ENCODE measurements around the gene TECRL. TPM values are rescaled to one million over a fixed set of nuclear protein-coding genes. Genes with fewer than 3 reads are reported as not detected.

The TECRL gene
- total RNA-seq, 1 experiment from 2014 or later = not detected

GRCh38 chr4:64334964-64335363 is 74.3 kb downstream of the TECRL start:
- BruUV-seq (replicated peaks) = no TSS peak
- Histone ChIP-seq H3K9me3 (ENCODE audit: control insufficient read depth, insufficient read depth, low read depth, low read length) (no peaks in the 10 kb centered on the region), H3K27me3 (ENCODE audit: control insufficient read depth, insufficient read depth, low read length) (no peaks in the 10 kb centered on the region), H3K4me1 (ENCODE audit: control insufficient read depth, insufficient read depth, low read length) (no peaks in the 10 kb centered on the region), H3K36me3 (ENCODE audit: control insufficient read depth, insufficient read depth, low read length) (no peaks in the 10 kb centered on the region), H3K4me3 (ENCODE audit: low read depth in 2 of 2, low read length in 2 of 2) (no peak overlapping the region), H3K27ac (ENCODE audit: low read length) (no peak overlapping the region)
- TF ChIP-seq TCF7L2 (IDR thresholded peaks at IDR 0.05; ENCODE audit: low read depth, low read length) = no peak
- no peak for TF ChIP-seq SIN3A (IDR thresholded peaks at IDR 0.05; ENCODE audit: borderline replicate concordance, insufficient read depth, low read depth, low read length)
- no peak for TF ChIP-seq REST (IDR thresholded peaks at IDR 0.05; ENCODE audit: insufficient read depth in 1 of 2, low read depth in 2 of 2, low read length in 1 of 2)
- no peak for TF ChIP-seq POLR2AphosphoS5 (IDR thresholded peaks at IDR 0.05; ENCODE audit: low read depth, low read length)
- TF ChIP-seq, protein P1, sequence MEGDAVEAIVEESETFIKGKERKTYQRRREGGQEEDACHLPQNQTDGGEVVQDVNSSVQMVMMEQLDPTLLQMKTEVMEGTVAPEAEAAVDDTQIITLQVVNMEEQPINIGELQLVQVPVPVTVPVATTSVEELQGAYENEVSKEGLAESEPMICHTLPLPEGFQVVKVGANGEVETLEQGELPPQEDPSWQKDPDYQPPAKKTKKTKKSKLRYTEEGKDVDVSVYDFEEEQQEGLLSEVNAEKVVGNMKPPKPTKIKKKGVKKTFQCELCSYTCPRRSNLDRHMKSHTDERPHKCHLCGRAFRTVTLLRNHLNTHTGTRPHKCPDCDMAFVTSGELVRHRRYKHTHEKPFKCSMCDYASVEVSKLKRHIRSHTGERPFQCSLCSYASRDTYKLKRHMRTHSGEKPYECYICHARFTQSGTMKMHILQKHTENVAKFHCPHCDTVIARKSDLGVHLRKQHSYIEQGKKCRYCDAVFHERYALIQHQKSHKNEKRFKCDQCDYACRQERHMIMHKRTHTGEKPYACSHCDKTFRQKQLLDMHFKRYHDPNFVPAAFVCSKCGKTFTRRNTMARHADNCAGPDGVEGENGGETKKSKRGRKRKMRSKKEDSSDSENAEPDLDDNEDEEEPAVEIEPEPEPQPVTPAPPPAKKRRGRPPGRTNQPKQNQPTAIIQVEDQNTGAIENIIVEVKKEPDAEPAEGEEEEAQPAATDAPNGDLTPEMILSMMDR (IDR thresholded peaks at IDR 0.05) = no peak
- DNase-seq (ENCODE audit: low read depth, low spot score) (no peak), ATAC-seq (no peak)
- ChIA-PET POLR2A (no interaction called here), CTCF (no interaction called here)
- in situ Hi-C loops (cut with HindIII; ENCODE audit: low pct_unique_long_range_greater_than_20kb, low sequenced_read_pairs) (no loop called here), intact Hi-C loops (cut with micrococcal nuclease; ENCODE audit: unreplicated experiment) (no loop called here)

GRCh38 chr4:64330143-64330542 is 79.1 kb downstream of the TECRL start:
- ChIA-PET POLR2A (no interaction called here), CTCF (no interaction called here)
- in situ Hi-C loops (cut with HindIII; ENCODE audit: low pct_unique_long_range_greater_than_20kb, low sequenced_read_pairs) (no loop called here), intact Hi-C loops (cut with micrococcal nuclease; ENCODE audit: unreplicated experiment) (no loop called here)
- no peak overlapping the region for H3K4me3 ChIP-seq (ENCODE audit: low read depth in 2 of 2, low read length in 2 of 2)
- no peaks in the 10 kb centered on the region for H3K36me3 ChIP-seq (ENCODE audit: control insufficient read depth, insufficient read depth, low read length)
- H3K27ac ChIP-seq (ENCODE audit: low read length) = no peak overlapping the region
- TF ChIP-seq, protein P1 (IDR thresholded peaks at IDR 0.05) = no peak
- no peak for TF ChIP-seq SIN3A (IDR thresholded peaks at IDR 0.05; ENCODE audit: borderline replicate concordance, insufficient read depth, low read depth, low read length)
- TF ChIP-seq TCF7L2 (IDR thresholded peaks at IDR 0.05; ENCODE audit: low read depth, low read length) = no peak
- TF ChIP-seq POLR2AphosphoS5 (IDR thresholded peaks at IDR 0.05; ENCODE audit: low read depth, low read length) = no peak
- no peak for TF ChIP-seq REST (IDR thresholded peaks at IDR 0.05; ENCODE audit: insufficient read depth in 1 of 2, low read depth in 2 of 2, low read length in 1 of 2)
- BruUV-seq (replicated peaks) = no TSS peak
- DNase-seq (ENCODE audit: low read depth, low spot score) (no peak), ATAC-seq (no peak)
- H3K4me1 ChIP-seq (ENCODE audit: control insufficient read depth, insufficient read depth, low read length) = no peaks in the 10 kb centered on the region
- H3K27me3 ChIP-seq (ENCODE audit: control insufficient read depth, insufficient read depth, low read length) = no peaks in the 10 kb centered on the region
- no peaks in the 10 kb centered on the region for H3K9me3 ChIP-seq (ENCODE audit: control insufficient read depth, insufficient read depth, low read depth, low read length)

All from Panc1 (cell line).